Caki2 (cell line): ENCODE data around the gene GRIK4. TPM values are rescaled to one million over a fixed set of nuclear protein-coding genes. Genes with fewer than 3 reads are reported as not detected.

Experiments
- DNase-seq: peaks from one replicate; pipeline ENCODE4 v3.0.0-alpha.2; 2015; ENCODE audit warnings: low read depth
- in situ Hi-C: cut with HindIII; loops from 2 replicates; pipeline ENCODE4 v1.10.0; 2016; ENCODE audit warnings: low sequenced_read_pairs, low pct_unique_long_range_greater_than_20kb, mixed read lengths
- total RNA-seq: library from RNA; depleted of rRNA; stranded (reverse); fragments of >200 nt; shearing (Covaris generic); gene quantifications from 2 replicates; pipeline ENCODE4 v1.2.3, GENCODE V29; 2014; ENCODE audit warnings: low replicate concordance

The GRIK4 gene
- total RNA-seq, 1 experiment from 2014 or later, result not detected

GRCh38 chr11:120703358-120704152 lies 192.0 kb downstream of the GRIK4 start:
- in situ Hi-C loops, result no loop called here
- no peak for DNase-seq

- no peak for DNase-seq
- in situ Hi-C loops, result no loop called here
Measured at GRCh38 chr11:120704256-120704750, 192.8 kb downstream of the GRIK4 start.

GRCh38 chr11:120706257-120706656 lies 194.7 kb downstream of the GRIK4 start:
- no peak for DNase-seq

GRCh38 chr11:120707098-120707497 lies 195.6 kb downstream of the GRIK4 start:
- no peak for DNase-seq
- in situ Hi-C loops, result no loop called here

More at GRCh38 chr11:120706257-120706656, 194.7 kb downstream of the GRIK4 start:
- in situ Hi-C loops, result no loop called here

GRCh38 chr11:120707663-120708062 lies 196.1 kb downstream of the GRIK4 start:
- DNase-seq, result no peak
- in situ Hi-C loops, result no loop called here

- in situ Hi-C loops, result no loop called here
- DNase-seq, result no peak
Measured at GRCh38 chr11:120708511-120709183, 197.1 kb downstream of the GRIK4 start.

- in situ Hi-C loops, result no loop called here
- DNase-seq, result no peak
Measured at GRCh38 chr11:120709808-120710207, 198.3 kb downstream of the GRIK4 start.

- DNase-seq, result peak; percentile 51
- in situ Hi-C loops, result no loop called here
Measured at GRCh38 chr11:120710354-120711131, 199.0 kb downstream of the GRIK4 start.

- DNase-seq, result no peak
- in situ Hi-C loops, result no loop called here
Measured at GRCh38 chr11:120712014-120712413, 200.5 kb downstream of the GRIK4 start.

GRCh38 chr11:120712881-120713280 lies 201.3 kb downstream of the GRIK4 start:
- no peak for DNase-seq
- in situ Hi-C loops, result no loop called here

- DNase-seq, result no peak
- in situ Hi-C loops, result no loop called here
Measured at GRCh38 chr11:120713296-120713695, 201.7 kb downstream of the GRIK4 start.

- DNase-seq, result no peak
- in situ Hi-C loops, result no loop called here
Measured at GRCh38 chr11:120714438-120714837, 202.9 kb downstream of the GRIK4 start.

- DNase-seq, result no peak
- in situ Hi-C loops, result no loop called here
Measured at GRCh38 chr11:120715239-120715638, 203.7 kb downstream of the GRIK4 start.

- DNase-seq, result no peak
- in situ Hi-C loops, result no loop called here
Measured at GRCh38 chr11:120717042-120717441, 205.5 kb downstream of the GRIK4 start.

GRCh38 chr11:120717623-120718022 lies 206.1 kb downstream of the GRIK4 start:
- in situ Hi-C loops, result no loop called here
- DNase-seq, result no peak

- DNase-seq, result no peak
- in situ Hi-C loops, result no loop called here
Measured at GRCh38 chr11:120718171-120718570, 206.6 kb downstream of the GRIK4 start.

- in situ Hi-C loops, result no loop called here
Measured at GRCh38 chr11:120719348-120719747, 207.8 kb downstream of the GRIK4 start.

GRCh38 chr11:120720760-120721159 lies 209.2 kb downstream of the GRIK4 start:
- in situ Hi-C loops, result no loop called here
- DNase-seq, result no peak

More at GRCh38 chr11:120719348-120719747, 207.8 kb downstream of the GRIK4 start:
- DNase-seq, result no peak

- in situ Hi-C loops, result no loop called here
- no peak for DNase-seq
Measured at GRCh38 chr11:120722524-120722923, 211.0 kb downstream of the GRIK4 start.
